Measurements from ENCODE around the gene RBM20.

RBM20 gene

GRCh38 chr10:110666673-110667072 is 22.5 kb downstream of the RBM20 start:
- in situ Hi-C loops (cut with HindIII; ENCODE audit: low sequenced_read_pairs) = no loop called here
- DNase-seq (ENCODE audit: low read depth, low spot score) = no peak
- TF ChIP-seq, protein P1, sequence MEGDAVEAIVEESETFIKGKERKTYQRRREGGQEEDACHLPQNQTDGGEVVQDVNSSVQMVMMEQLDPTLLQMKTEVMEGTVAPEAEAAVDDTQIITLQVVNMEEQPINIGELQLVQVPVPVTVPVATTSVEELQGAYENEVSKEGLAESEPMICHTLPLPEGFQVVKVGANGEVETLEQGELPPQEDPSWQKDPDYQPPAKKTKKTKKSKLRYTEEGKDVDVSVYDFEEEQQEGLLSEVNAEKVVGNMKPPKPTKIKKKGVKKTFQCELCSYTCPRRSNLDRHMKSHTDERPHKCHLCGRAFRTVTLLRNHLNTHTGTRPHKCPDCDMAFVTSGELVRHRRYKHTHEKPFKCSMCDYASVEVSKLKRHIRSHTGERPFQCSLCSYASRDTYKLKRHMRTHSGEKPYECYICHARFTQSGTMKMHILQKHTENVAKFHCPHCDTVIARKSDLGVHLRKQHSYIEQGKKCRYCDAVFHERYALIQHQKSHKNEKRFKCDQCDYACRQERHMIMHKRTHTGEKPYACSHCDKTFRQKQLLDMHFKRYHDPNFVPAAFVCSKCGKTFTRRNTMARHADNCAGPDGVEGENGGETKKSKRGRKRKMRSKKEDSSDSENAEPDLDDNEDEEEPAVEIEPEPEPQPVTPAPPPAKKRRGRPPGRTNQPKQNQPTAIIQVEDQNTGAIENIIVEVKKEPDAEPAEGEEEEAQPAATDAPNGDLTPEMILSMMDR (IDR thresholded peaks at IDR 0.05; ENCODE audit: low read depth, low read length) = no peak
- H3K4me3 ChIP-seq (ENCODE audit: low read depth, low read length) = no peak overlapping the region

GRCh38 chr10:110667620-110668343 is 23.6 kb downstream of the RBM20 start:
- DNase-seq (ENCODE audit: low read depth, low spot score) = no peak
- in situ Hi-C loops (cut with HindIII; ENCODE audit: low sequenced_read_pairs) = no loop called here
- H3K4me3 ChIP-seq (ENCODE audit: low read depth, low read length) = no peak overlapping the region
- TF ChIP-seq, protein P1 (IDR thresholded peaks at IDR 0.05; ENCODE audit: low read depth, low read length) = no peak

DNA sequence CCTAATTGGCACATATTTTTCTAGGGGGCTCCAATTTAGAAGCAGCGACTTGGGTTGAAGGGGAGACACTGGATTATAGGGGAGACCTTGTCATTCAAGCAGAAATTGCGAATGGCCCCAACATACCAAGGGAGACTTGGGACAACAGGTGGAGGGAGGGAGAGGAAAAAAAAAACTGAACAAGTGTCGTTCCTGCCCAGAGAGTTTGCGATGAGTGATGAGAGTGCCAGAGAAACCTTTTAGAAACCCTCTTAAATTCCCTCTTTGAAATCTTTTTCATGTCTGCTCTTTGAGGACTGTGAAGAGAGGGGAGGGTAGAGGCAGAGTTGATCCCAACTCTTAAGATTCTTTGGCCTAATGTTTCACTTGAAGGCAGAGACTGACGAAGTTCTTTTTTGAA is 24.3 kb downstream of the RBM20 start:
- no peak overlapping the region for H3K4me3 ChIP-seq (ENCODE audit: low read depth, low read length)
- in situ Hi-C loops (cut with HindIII; ENCODE audit: low sequenced_read_pairs) = no loop called here
- TF ChIP-seq, protein P1 (IDR thresholded peaks at IDR 0.05; ENCODE audit: low read depth, low read length) = no peak
- DNase-seq (ENCODE audit: low read depth, low spot score) = no peak

DNA sequence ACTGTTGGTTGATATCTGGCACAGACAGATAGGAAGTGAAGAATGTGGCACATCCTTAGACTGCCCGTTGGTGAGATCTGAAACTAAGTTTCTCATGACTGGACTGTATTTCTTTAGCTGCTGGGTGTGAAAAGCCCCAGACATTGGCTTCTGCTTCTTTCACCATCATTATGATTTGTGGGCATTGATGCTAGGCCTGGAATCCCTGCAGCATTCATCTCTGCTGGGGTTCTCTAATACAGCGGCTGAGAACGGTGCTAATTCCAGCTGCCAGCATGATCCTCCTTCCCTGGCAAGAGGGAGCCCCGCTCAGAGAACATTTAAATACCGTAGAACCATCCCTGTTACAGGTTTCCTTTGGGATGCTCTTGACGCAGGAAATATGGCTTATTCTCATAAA is 26.2 kb downstream of the RBM20 start:
- TF ChIP-seq, protein P1 (IDR thresholded peaks at IDR 0.05; ENCODE audit: low read depth, low read length) = no peak
- in situ Hi-C loops (cut with HindIII; ENCODE audit: low sequenced_read_pairs) = no loop called here
- no peak overlapping the region for H3K4me3 ChIP-seq (ENCODE audit: low read depth, low read length)

GRCh38 chr10:110671788-110672579 is 27.8 kb downstream of the RBM20 start:
- TF ChIP-seq, protein P1 (IDR thresholded peaks at IDR 0.05; ENCODE audit: low read depth, low read length) = peak; percentile 97
- DNase-seq (ENCODE audit: low read depth, low spot score) = peak; percentile 61
- H3K4me3 ChIP-seq (ENCODE audit: low read depth, low read length) = peak overlapping the region; percentile 67
- in situ Hi-C loops (cut with HindIII; ENCODE audit: low sequenced_read_pairs) = no loop called here

More for the DNA sequence above, 26.2 kb downstream of the RBM20 start:
- no peak for DNase-seq (ENCODE audit: low read depth, low spot score)

GRCh38 chr10:110672580-110672919 is 28.4 kb downstream of the RBM20 start:
- peak overlapping the region; percentile 67 for H3K4me3 ChIP-seq (ENCODE audit: low read depth, low read length)
- TF ChIP-seq, protein P1 (IDR thresholded peaks at IDR 0.05; ENCODE audit: low read depth, low read length) = no peak
- in situ Hi-C loops (cut with HindIII; ENCODE audit: low sequenced_read_pairs) = no loop called here
- no peak for DNase-seq (ENCODE audit: low read depth, low spot score)
